Cardiac septum (tissue), 1 donor: ENCODE data around the gene SCUBE1. TPM values are rescaled to one million over a fixed set of nuclear protein-coding genes. Genes with fewer than 3 reads are reported as not detected.
A peak's percentile ranks its signal among the peaks of the same experiment; 100 is the strongest.

ENCODE experiments used
- DNase-seq: peaks from one replicate; pipeline ENCODE4 v3.0.0-alpha.2; 2020; ENCODE audit warnings: low spot score
- intact Hi-C: fragments of 100-400 bp; cut with DNase I; formaldehyde crosslinking; loops from one replicate; pipeline ENCODE4 v1.14.0; 2022
- total RNA-seq: library from RNA; stranded (reverse); fragmentation: NEBNext Ultra II Directional; extraction: Animal tissue kit (Norgen Biotek cat#: 25700); gene quantifications from one replicate; pipeline ENCODE4 v1.2.1, GENCODE V29; 2021
- donor health status: DM: no; HTN: no; CAD: no.

SCUBE1 gene
- total RNA-seq, 1 donor from 2014 or later: 1.1 TPM

GRCh38 chr22:43308836-43309235 is 34.3 kb downstream of the SCUBE1 start:
- DNase-seq: no peak
- intact Hi-C loops: no loop called here

- DNase-seq: no peak
- intact Hi-C loops: no loop called here
Measured at GRCh38 chr22:43308060-43308830, 34.9 kb downstream of the SCUBE1 start.

- peak; percentile 83 for DNase-seq
- intact Hi-C loops: no loop called here
Measured at GRCh38 chr22:43305806-43306205, 37.4 kb downstream of the SCUBE1 start.

- DNase-seq: no peak
- intact Hi-C loops: no loop called here
Measured at GRCh38 chr22:43304831-43305590, 38.2 kb downstream of the SCUBE1 start.

- DNase-seq: no peak
- intact Hi-C loops: no loop called here
Measured at GRCh38 chr22:43303751-43304150, 39.4 kb downstream of the SCUBE1 start.

GRCh38 chr22:43303166-43303565 is 40.0 kb downstream of the SCUBE1 start:
- intact Hi-C loops: no loop called here
- DNase-seq: no peak

GRCh38 chr22:43302531-43303041 is 40.6 kb downstream of the SCUBE1 start:
- no peak for DNase-seq
- intact Hi-C loops: no loop called here

- no peak for DNase-seq
Measured at GRCh38 chr22:43301866-43302265, 41.3 kb downstream of the SCUBE1 start.

GRCh38 chr22:43300891-43301676 is 42.1 kb downstream of the SCUBE1 start:
- no peak for DNase-seq
- intact Hi-C loops: no loop called here

More at GRCh38 chr22:43301866-43302265, 41.3 kb downstream of the SCUBE1 start:
- intact Hi-C loops: no loop called here

GRCh38 chr22:43299736-43300135 is 43.4 kb downstream of the SCUBE1 start:
- intact Hi-C loops: no loop called here
- no peak for DNase-seq

GRCh38 chr22:43298062-43298801 is 44.9 kb downstream of the SCUBE1 start:
- no peak for DNase-seq
- intact Hi-C loops: no loop called here

GRCh38 chr22:43297270-43298061 is 45.7 kb downstream of the SCUBE1 start:
- no peak for DNase-seq
- intact Hi-C loops: no loop called here

- no peak for DNase-seq
- intact Hi-C loops: no loop called here
Measured at GRCh38 chr22:43296276-43296902, 46.8 kb downstream of the SCUBE1 start.

GRCh38 chr22:43295660-43296059 is 47.5 kb downstream of the SCUBE1 start:
- intact Hi-C loops: no loop called here
- DNase-seq: no peak

GRCh38 chr22:43295173-43295572 is 48.0 kb downstream of the SCUBE1 start:
- DNase-seq: no peak
- intact Hi-C loops: no loop called here

- intact Hi-C loops: loop anchor here (5.0 kb wide), 1 partner anchor 48 kb away; the partner anchor contains the start of gene SCUBE1
- DNase-seq: no peak
Measured at GRCh38 chr22:43293655-43294392, 49.3 kb downstream of the SCUBE1 start.

- intact Hi-C loops: loop anchor here (5.0 kb wide), 1 partner anchor 49 kb away; the partner anchor contains the start of gene SCUBE1
- DNase-seq: no peak
Measured at GRCh38 chr22:43293259-43293654, 49.9 kb downstream of the SCUBE1 start.
